Esophagus muscularis mucosa (tissue), 4 donors: ENCODE results near the gene ITFG1.

ENCODE experiments used
- EP300 ChIP-seq: sonication (generic); formaldehyde crosslinking; IDR thresholded peaks from one replicate; pipeline ENCODE4 v1.6.1; 2017; ENCODE audit warnings: antibody characterized with exemption
- POLR2A ChIP-seq: fragments of 450-650 bp; IDR thresholded peaks from one replicate; pipeline ENCODE4 v1.6.1; 2017; ENCODE audit warnings: antibody characterized with exemption, moderate library complexity, mild to moderate bottlenecking, low read depth
- TF ChIP-seq, protein P1 (sequence below), 3 experiments: fragments of 200-600 bp in 2 of 3; fragments of 450-650 bp in 1 of 3; sonication (generic) in 2 of 3; IDR thresholded peaks; one replicate each; pipeline ENCODE4 v1.5.1; 2017 to 2019; ENCODE audit warnings: antibody characterized with exemption in 3 of 3, mild to moderate bottlenecking in 2 of 3, moderate library complexity in 1 of 3

DNA sequence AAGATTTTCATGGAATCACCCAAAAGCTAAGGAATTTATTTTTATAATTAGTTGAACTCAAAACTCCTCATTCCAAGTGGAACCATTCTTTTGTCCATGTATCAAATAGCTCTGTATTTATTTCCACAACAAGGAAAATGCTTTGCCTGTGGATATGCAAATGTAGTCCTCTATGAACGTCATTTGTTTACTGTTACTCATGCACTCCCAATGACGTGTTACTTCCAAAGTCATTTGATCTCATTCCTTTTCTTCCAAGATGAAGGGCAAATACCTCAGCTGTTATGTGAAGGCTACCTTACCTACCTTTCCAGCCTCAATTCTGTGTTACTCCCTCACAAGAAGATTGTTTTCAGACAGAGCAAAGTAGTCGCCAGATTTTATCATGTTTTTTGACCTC lies 83.7 kb downstream of the ITFG1 start:
- TF ChIP-seq, protein P1, sequence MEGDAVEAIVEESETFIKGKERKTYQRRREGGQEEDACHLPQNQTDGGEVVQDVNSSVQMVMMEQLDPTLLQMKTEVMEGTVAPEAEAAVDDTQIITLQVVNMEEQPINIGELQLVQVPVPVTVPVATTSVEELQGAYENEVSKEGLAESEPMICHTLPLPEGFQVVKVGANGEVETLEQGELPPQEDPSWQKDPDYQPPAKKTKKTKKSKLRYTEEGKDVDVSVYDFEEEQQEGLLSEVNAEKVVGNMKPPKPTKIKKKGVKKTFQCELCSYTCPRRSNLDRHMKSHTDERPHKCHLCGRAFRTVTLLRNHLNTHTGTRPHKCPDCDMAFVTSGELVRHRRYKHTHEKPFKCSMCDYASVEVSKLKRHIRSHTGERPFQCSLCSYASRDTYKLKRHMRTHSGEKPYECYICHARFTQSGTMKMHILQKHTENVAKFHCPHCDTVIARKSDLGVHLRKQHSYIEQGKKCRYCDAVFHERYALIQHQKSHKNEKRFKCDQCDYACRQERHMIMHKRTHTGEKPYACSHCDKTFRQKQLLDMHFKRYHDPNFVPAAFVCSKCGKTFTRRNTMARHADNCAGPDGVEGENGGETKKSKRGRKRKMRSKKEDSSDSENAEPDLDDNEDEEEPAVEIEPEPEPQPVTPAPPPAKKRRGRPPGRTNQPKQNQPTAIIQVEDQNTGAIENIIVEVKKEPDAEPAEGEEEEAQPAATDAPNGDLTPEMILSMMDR (IDR thresholded peaks at IDR 0.05) = no peak
- TF ChIP-seq POLR2A (no peak), EP300 (no peak)
